IPS-18a (cell line): ENCODE measurements around the gene NHP2.
"Not testable (repeated sequence)": the region's sequence is repeated elsewhere in the genome, so short reads cannot be mapped to it uniquely, and the experiment has no call there.

Source experiments
- H3K27ac ChIP-seq: one replicate; pipeline ENCODE4 v1.5.1; 2013; ENCODE audit warnings: low read length
- H3K27me3 ChIP-seq: one replicate; pipeline ENCODE4 v1.6.1; 2013; ENCODE audit warnings: mild to moderate bottlenecking, low read length; ENCODE audit not compliant: control insufficient read depth, insufficient read depth
- H3K36me3 ChIP-seq: one replicate; pipeline ENCODE4 v1.6.1; 2013; ENCODE audit warnings: low read depth, low read length; ENCODE audit not compliant: control insufficient read depth
- H3K4me1 ChIP-seq: one replicate; pipeline ENCODE4 v1.6.1; 2013; ENCODE audit warnings: low read depth, low read length; ENCODE audit not compliant: control insufficient read depth
- H3K4me3 ChIP-seq: one replicate; pipeline ENCODE4 v1.5.1; 2013; ENCODE audit warnings: low read length
- H3K9ac ChIP-seq: one replicate; pipeline ENCODE4 v1.6.1; 2013; ENCODE audit warnings: mild to moderate bottlenecking, low read length, moderate library complexity
- H3K9me3 ChIP-seq: one replicate; pipeline ENCODE4 v1.6.1; 2013; ENCODE audit warnings: low read depth, low read length; ENCODE audit not compliant: control insufficient read depth

Gene NHP2

GRCh38 chr5:178153530-178154340 is at the start of gene NHP2:
TSS of gene NHP2 (minus strand) at chr5:178153885. CDS start at chr5:178153817, 68 bp downstream.
- Histone ChIP-seq H3K36me3 (peaks cover 26% of the 10 kb centered on the region), H3K9ac (peak within 1 kb of the TSS; percentile 75), H3K9me3 (no peaks in the 10 kb centered on the region), H3K27me3 (no peaks in the 10 kb centered on the region), H3K27ac (no peak within 1 kb of the TSS), H3K4me3 (peak within 1 kb of the TSS; percentile 92), H3K4me1 (no peaks in the 10 kb centered on the region)

- H3K4me3 ChIP-seq = no peak overlapping the region
- no peaks in the 10 kb centered on the region for H3K9me3 ChIP-seq
- H3K27me3 ChIP-seq = no peaks in the 10 kb centered on the region
- H3K36me3 ChIP-seq = peaks cover 23% of the 10 kb centered on the region
- H3K4me1 ChIP-seq = peaks cover 7% of the 10 kb centered on the region
- no peak overlapping the region for H3K27ac ChIP-seq
- no peak overlapping the region for H3K9ac ChIP-seq
Observed at GRCh38 chr5:178202541-178202940, 48.9 kb upstream of the NHP2 start.

- H3K27me3 ChIP-seq = no peaks in the 10 kb centered on the region
- H3K4me3 ChIP-seq = no peak overlapping the region
- H3K4me1 ChIP-seq = peaks cover 7% of the 10 kb centered on the region
- peaks cover 16% of the 10 kb centered on the region for H3K36me3 ChIP-seq
- H3K9ac ChIP-seq = no peak overlapping the region
- no peaks in the 10 kb centered on the region for H3K9me3 ChIP-seq
- H3K27ac ChIP-seq = no peak overlapping the region
Observed at GRCh38 chr5:178201927-178202235, 48.2 kb upstream of the NHP2 start.

GRCh38 chr5:178201221-178201926 is 47.7 kb upstream of the NHP2 start:
- no peak overlapping the region for H3K4me3 ChIP-seq
- H3K36me3 ChIP-seq = peaks cover 11% of the 10 kb centered on the region
- H3K27me3 ChIP-seq = no peaks in the 10 kb centered on the region
- no peaks in the 10 kb centered on the region for H3K9me3 ChIP-seq
- H3K9ac ChIP-seq = no peak overlapping the region
- H3K27ac ChIP-seq = no peak overlapping the region
- H3K4me1 ChIP-seq = peaks cover 3% of the 10 kb centered on the region

- Histone ChIP-seq H3K4me1 (peaks cover 5% of the 10 kb centered on the region), H3K27ac (no peak overlapping the region), H3K27me3 (no peaks in the 10 kb centered on the region), H3K9me3 (no peaks in the 10 kb centered on the region), H3K9ac (no peak overlapping the region), H3K4me3 (no peak overlapping the region), H3K36me3 (no peaks in the 10 kb centered on the region)
Observed at GRCh38 chr5:178199581-178200434, 46.1 kb upstream of the NHP2 start.

- no peak overlapping the region for H3K27ac ChIP-seq
- H3K4me3 ChIP-seq = no peak overlapping the region
- H3K9me3 ChIP-seq = no peaks in the 10 kb centered on the region
- H3K36me3 ChIP-seq = no peaks in the 10 kb centered on the region
- H3K27me3 ChIP-seq = no peaks in the 10 kb centered on the region
- H3K4me1 ChIP-seq = peaks cover 10% of the 10 kb centered on the region
- no peak overlapping the region for H3K9ac ChIP-seq
Observed at GRCh38 chr5:178198706-178199105, 45.0 kb upstream of the NHP2 start.

GRCh38 chr5:178198151-178198550 is 44.5 kb upstream of the NHP2 start:
- H3K4me3 ChIP-seq, H3K9ac ChIP-seq, H3K27ac ChIP-seq, H3K36me3 ChIP-seq, H3K27me3 ChIP-seq, H3K4me1 ChIP-seq, H3K9me3 ChIP-seq: not testable (repeated sequence)

- H3K4me1 ChIP-seq = peaks cover 10% of the 10 kb centered on the region
- H3K27me3 ChIP-seq = no peaks in the 10 kb centered on the region
- H3K36me3 ChIP-seq = no peaks in the 10 kb centered on the region
- H3K4me3 ChIP-seq = no peak overlapping the region
- H3K27ac ChIP-seq = no peak overlapping the region
- no peak overlapping the region for H3K9ac ChIP-seq
- no peaks in the 10 kb centered on the region for H3K9me3 ChIP-seq
Observed at GRCh38 chr5:178196986-178197385, 43.3 kb upstream of the NHP2 start.

- H3K4me1 ChIP-seq = peaks cover 10% of the 10 kb centered on the region
- no peak overlapping the region for H3K27ac ChIP-seq
- H3K27me3 ChIP-seq = no peaks in the 10 kb centered on the region
- no peaks in the 10 kb centered on the region for H3K9me3 ChIP-seq
- no peak overlapping the region for H3K4me3 ChIP-seq
- no peaks in the 10 kb centered on the region for H3K36me3 ChIP-seq
- H3K9ac ChIP-seq = no peak overlapping the region
Observed at GRCh38 chr5:178196281-178196812, 42.7 kb upstream of the NHP2 start.

GRCh38 chr5:178194026-178194425 is 40.3 kb upstream of the NHP2 start:
- no peaks in the 10 kb centered on the region for H3K9me3 ChIP-seq
- no peak overlapping the region for H3K4me3 ChIP-seq
- H3K27me3 ChIP-seq = no peaks in the 10 kb centered on the region
- H3K27ac ChIP-seq = no peak overlapping the region
- H3K9ac ChIP-seq = no peak overlapping the region
- H3K4me1 ChIP-seq = peaks cover 10% of the 10 kb centered on the region
- no peaks in the 10 kb centered on the region for H3K36me3 ChIP-seq

GRCh38 chr5:178193251-178193809 is 39.6 kb upstream of the NHP2 start:
- Histone ChIP-seq H3K4me3 (no peak overlapping the region), H3K9me3 (no peaks in the 10 kb centered on the region), H3K9ac (no peak overlapping the region)

More at GRCh38 chr5:178193251-178193809, 39.6 kb upstream of the NHP2 start:
- peaks cover 10% of the 10 kb centered on the region for H3K4me1 ChIP-seq
- H3K27ac ChIP-seq = no peak overlapping the region
- H3K27me3 ChIP-seq = no peaks in the 10 kb centered on the region
- H3K36me3 ChIP-seq = no peaks in the 10 kb centered on the region
